HG02885 (cell line): ENCODE data around the gene DCBLD2.

Source experiments
- ATAC-seq: cut with Tn5 transposase; IDR thresholded peaks from one replicate; pipeline ENCODE4 v1.9.1; 2021; ENCODE audit warnings: mild to moderate bottlenecking; ENCODE audit not compliant: unreplicated experiment, poor library complexity

Gene DCBLD2

DNA sequence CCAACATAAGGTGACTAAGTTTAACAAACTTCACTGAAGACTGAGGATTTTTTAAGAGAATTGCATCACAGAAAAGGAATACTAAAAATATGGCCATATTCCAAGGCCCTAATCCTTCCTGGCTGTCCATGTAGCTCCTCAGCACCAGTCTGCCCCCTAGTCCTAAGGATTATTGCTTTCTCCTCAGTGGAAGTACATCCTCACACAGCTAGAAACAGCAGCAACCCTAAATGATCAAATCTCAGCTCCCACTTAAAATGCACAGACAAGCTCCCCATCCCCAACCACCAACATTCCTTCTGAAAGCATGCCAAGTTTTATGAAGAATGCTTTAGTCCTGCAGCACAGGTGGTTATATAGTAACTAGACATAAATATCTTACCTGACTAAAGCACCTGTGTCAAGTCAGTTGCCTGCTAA is 123.7 kb downstream of the DCBLD2 start:
- ATAC-seq: no peak

DNA sequence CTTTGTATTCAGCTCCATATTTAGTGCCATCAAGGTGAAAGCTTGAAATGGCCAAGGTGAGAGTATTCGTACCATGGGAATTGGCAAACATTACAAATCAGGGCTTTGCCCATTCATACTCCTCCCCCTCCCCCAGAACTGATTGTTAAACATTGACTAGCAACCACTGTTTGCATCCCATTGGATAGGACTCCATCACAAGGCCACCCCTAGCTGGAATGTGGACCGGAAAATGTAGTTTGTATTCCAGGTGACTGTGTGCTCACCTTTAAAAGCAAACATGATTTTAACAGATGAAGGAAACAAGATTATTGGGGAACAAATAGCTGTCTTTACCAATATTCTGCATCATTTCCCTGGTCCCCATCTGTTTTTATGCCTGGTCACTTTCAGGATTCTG is 124.2 kb downstream of the DCBLD2 start:
- no peak for ATAC-seq

DNA sequence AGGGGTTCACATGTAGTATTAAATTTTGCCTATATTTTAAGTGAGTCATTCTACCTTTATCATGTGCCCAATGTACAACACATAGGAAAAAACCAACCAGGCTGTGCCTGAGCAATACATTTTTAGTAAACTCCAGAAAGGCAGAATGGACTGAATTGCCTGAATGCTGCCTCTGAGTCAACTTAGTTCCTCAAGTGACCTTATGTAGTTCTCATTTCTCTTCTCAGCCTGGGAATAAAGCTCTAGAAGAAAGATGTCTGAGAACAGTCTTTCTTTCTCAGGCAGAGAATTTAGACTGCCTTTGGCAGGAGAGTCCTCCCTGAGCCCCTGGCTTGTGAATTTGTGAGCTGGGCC is 125.4 kb downstream of the DCBLD2 start:
- ATAC-seq: no peak

- peak; percentile 46 for ATAC-seq
Measured at GRCh38 chr3:98775459-98776139, 125.9 kb downstream of the DCBLD2 start.

DNA sequence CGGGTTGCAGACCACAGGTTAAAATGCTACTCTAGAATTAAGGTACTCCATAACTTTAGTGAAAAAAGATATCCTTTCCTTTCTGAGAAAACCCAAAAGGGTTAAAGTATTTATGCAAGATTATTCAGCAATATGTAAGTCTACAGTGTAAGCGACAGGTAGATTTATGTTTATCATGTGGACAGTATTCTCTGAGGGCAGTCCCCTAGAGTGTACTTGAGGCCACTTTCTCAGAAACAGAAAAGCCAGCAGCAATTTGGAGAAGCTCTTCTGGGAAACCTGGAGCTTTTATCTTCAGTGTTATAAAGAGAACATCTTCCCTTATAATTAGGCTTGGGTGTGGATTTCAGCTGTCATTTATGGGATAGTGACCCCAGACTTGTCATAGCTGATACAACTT is 129.5 kb downstream of the DCBLD2 start:
- ATAC-seq: no peak

DNA sequence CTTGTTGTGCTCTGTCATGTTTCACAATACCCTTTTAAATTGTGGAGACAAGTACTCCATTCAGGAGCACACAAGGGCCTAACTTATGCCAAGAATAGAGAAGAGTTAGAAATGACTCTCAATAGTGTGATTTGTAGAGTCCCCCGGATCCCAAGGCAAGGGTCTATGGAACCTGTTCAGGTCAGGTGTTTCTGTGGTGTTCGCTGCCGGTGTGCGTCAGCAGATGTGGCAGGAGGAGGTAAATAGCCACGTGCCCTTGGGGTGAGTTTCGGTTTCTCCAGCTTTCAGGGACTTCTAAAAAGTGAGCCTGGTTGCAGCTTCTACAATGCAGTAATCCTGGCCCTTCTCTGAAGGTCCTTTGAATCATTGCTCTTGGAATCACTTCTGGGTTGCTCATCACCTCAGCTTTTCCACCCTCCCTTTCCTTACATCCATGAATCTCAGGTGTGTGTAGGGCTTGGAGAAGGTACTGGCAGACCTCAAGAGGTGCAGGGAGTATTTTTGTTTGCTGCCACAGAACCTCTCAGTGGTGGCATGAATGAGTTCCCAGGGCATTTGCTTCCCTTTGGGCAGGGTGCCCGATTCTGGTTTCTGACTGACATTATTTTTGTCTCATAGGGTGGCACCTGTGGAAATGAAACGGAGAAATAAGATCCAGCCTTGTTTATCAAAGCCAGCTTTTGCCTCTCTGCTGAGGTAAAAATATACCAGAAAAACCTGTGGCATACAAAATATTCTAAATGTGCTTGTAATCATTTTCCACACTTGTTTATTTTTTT is 131.0 kb downstream of the DCBLD2 start:
- no peak for ATAC-seq

DNA sequence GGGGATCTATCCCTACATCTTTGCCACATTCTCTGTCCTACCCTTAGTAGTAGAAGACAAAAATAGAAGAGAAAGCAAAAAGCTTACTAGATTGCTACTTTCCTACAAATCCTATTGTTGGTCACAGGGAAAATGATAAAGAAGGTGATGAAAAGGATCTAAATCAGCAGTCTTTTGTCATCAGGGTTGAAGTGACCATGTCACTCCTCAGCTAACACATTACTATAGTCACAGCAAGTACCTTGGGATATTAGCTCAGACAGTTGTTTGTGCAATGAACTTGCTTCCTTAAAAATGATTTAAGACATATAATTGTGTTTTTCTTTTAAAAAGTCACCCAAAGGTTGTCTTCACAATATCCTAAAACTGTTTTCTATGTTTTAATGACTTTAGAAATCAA is 132.0 kb downstream of the DCBLD2 start:
- no peak for ATAC-seq

DNA sequence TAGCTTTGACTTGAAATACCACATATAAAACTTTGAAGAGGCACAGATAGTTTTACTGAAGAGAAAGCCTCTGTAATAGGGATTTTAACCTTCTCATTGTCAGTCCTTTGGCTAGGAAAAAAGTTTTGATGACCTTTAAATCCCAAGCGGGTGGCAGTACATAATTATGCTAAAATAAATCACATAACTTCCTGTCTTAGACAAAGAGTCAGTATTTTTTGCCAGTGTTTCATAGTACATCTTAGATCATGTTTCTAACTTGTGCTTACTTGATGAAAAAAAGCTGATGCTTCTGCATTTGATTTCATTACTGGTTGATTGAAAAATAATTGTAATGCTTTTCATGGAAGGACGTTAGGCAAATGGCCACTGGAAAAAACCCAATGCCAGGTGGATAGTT is 132.5 kb downstream of the DCBLD2 start:
- ATAC-seq: no peak

DNA sequence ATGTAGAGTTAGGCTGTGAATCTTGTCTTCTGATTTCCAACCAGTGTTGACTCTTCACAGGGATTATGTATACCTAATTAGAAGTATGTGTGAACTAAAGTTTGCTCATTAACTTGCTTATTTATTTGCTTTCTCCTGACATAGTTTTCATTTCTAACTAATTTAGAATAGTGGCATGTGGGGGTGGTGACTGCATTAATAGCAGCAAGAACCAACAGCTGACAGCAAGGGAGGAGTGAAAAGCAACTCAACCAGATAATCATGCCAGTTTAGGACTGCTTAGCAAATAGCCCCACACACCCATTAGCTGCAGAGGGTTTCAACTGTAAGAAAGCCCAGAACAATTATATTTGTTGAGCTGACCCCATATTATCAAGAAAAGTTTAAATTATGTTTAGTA is 134.6 kb downstream of the DCBLD2 start:
- ATAC-seq: no peak

- ATAC-seq: no peak
Measured at GRCh38 chr3:98765721-98766120, 135.8 kb downstream of the DCBLD2 start.

GRCh38 chr3:98764472-98764884 is 137.0 kb downstream of the DCBLD2 start:
- ATAC-seq: no peak

DNA sequence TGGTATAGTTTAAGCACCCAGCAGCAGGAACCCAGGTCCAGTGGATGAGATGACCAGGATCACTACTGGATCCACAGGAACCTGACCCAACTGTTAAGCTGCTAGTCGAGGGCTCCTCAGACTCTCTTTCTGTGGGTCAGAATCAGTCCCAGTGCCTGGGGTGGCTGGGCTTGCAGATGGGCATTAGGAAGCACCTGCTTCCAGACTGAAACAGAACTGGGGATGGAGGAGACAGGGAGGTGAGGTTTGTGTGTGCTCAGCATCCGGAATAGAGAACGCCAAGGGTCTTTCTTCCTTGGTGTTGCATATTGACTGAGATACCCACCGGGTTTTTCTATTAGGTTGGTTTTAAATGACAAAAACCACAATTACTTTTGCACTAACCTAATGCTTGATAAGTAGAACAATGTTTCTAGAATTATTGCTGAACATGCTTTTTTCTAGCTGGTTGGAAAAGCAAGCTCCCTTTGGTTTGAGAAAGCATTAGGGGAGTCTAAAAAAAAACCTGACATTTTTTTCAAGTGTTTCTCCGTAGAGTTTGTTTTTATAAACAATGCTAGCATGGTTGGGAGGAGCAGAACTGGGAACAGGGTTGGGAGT is 137.6 kb downstream of the DCBLD2 start:
- no peak for ATAC-seq

DNA sequence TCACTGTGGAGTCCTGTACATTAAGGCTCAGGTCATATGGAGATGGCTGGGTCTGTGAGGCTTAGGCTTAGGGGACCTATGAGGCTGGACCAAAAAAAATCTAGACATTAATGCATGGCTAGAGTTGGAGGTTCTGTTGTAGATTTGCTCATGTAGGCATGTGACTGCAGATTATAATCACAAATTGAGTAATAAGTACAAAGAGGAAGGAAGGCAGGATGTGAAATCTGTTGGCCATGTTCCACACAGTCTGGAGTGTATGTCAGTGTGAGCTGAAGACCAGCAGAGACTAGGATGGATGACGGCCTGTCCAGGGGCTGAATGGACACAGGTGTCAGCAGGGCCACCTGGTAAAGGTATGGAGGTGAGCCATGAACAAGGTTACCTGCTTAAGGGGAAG is 138.4 kb downstream of the DCBLD2 start, which contains the start of gene ST3GAL6:
Gene ST3GAL6, plus strand, starts transcription at position 265 of the 400 bp plus-strand sequence. CDS start 5,101 bp downstream, outside the sequence.
- ATAC-seq: peak; percentile 54

GRCh38 chr3:98761643-98762229 is 139.8 kb downstream of the DCBLD2 start:
- no peak for ATAC-seq

DNA sequence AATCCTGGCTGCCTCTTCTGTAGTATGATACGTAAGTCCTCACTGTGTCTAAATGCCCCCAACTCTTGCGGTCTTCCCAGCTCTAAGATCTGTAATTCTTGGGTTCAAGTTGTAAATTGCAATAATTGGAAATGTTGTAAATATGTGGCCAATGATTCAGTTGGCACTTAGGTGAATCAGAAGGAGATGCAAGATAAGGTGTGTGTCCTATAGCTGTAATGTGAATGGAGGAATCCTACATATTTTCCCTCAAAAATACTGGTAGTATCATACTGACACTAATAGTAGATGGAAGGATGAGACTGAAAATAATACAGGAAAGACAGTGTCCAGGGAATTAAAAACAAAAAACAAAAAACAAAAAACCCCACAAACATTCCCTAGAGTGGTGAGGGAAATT is 141.9 kb downstream of the DCBLD2 start:
- no peak for ATAC-seq

DNA sequence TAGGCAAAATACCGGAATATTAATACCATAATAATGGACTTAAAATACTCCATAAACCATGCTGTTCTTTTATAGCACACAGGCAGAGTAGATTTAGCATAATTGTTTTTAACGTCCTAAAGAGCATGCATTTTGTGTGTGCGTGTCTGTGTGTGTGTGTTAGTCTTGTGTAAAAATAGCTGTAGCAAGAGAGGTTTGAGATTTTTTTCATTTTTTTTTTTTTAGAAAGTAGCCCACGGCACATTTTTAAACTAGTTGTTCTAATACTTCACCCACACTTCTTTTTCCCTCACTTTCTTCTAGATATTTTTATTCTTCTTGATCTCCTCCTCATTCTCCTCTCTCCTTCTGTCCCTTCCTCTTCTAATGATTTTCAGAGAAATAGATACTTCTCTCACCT is 145.9 kb downstream of the DCBLD2 start:
- ATAC-seq: no peak

DNA sequence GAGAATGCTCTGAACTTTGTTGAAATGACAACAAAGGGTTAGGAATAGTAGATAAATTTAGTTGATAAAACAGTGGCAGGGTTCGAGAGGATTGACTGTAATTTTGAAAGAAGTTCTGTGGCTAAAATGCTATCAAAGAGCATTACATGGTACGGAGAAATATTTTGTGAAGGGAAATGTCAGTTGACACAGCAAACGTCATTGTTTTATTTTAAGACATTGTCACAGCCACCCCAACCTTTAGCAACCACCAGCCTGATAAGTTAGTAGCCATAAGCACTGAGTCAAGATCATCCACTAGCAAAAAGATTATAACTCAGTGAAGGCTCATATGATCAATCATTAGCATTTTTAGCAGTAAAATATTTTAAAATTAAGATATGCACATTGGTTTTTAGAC is 147.0 kb downstream of the DCBLD2 start:
- no peak for ATAC-seq

DNA sequence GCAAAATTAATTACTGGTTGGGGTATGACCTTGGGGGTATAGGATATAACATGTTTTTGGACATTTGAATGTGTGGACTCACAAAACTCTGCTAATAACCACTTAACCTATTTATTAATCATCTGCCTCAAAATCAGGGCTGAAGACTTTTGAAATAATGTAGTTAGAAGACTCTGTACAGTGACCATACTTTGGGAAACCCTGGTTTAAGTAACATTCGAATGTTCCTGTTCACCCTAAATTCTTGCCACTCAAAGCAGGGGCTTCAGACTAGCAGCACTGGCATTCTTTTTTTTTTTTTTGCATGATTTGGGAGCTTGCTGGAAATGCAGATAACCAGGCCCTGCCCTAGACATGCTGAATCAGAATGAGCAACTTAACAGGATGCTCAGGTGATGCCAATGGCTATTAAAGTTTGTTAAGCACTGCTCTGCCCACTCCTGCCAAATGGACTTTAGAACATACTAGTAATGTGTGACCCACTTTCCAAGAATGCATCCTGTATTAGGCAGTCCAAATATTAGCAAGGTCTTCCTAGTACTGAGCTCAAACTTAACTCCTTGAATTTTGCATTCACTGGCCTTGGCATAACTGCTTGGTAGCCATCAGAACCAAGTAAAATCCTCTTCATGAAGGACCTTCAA is 151.1 kb downstream of the DCBLD2 start:
- no peak for ATAC-seq

DNA sequence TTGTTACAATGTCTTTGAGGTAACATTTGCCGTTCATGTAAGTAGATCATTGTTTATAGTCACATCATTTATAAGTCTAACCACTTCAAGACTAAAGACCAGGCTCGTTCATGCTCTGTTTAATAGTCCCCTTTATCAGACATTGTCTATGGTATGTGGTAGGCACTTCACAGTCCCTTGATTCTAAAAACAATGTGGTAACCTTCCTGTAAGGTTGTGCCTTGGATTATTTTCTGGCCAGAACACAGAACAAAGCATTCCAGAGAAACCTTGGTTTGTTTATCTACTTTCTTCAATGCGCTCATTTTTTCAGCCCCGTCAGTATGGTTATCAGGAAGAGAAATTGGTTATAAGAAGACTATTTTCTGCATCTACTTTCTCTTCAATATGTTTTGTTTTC is 154.6 kb downstream of the DCBLD2 start:
- ATAC-seq: no peak

DNA sequence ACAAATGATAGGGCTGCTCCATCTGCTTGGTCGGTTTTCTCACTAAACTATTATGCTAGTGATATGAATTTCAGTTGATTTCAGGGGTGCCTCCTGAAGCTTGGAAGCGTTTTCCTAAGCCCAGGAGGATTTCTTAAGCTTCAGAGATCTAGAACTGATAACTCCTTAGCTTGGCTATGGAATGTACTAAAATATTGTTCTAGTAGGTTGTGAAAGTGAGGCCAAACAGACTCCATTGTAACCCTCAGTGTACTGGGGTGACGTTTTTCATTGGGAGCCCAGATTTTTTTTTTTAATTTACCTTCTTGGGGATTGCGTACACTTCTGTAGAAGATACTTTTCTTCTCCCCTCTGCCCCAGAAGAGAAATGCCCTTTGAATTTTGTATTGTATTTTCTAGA is 155.4 kb downstream of the DCBLD2 start:
- no peak for ATAC-seq
